Measurements from ENCODE around the gene SPATA32.

Gene SPATA32, protein sequence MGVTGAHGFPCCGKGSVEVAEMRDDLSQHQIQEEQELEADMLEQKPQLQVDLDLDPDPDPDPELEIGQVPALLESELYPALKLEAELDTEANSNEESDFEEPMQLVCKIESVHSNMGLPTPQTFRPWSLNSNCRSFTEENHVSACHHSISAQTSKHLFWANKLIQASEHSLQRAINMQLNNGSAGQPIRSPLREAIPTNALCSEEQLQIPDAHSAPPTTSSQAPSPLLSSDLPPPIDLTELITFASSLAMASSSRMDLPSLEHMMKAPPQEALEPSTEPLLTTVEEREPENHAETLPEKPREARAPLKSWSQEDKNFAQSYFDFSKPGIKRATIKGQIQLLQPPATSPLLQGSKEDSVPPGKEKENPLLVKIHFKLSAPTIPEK

DNA sequence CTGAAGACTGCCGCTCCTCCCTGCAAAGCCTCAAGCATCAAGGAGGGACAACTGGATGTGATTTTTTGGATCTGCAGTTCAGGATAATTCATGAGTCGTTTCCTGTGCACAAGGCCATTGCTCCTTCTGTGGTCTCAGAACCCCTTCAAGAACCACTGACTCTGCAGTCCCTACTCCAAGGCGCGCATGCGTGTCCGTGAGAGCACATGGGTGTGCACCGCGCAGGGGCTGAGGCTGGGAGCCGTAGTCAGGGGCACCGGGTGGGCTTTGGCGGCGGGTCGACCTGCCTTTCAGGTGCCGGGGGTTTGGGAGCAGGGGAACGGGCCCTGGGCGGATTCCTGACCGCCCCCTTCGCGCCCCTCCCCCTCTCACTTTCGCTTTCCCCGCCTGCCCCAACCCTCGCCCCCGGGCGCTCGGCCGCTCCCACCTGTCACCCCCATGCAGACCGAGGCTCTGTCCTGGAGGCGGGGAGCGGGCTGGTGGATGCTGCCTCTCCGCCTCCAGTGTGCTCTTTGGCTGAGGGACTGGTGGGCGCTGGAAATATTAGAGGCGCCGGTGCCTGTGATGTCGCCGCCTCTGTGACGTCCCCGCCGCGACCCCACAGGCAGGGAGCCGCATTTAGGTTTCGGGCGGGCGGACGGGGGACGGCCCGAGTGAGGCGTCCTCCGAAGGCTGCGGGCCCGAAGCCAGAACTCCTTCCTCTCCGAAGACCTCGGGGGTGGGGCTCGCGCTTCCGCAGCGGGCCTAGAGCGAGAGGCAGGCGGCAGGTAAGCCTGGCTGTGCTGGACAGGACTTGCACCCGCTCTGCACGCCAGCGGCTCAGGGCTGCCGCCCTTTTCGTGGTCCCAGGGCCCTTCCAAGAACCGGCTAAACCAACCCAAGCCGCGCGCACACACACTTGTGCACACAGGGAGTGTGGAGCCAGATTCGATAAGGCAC lies at the start of gene SPATA32:
Gene SPATA32 (minus strand): TSS at position 518 of the 939 bp plus-strand sequence. CDS start 78 bp downstream, at position 440.
- no peak for DNase-seq (ENCODE audit: low read depth)
- in situ Hi-C loops (cut with HindIII; ENCODE audit: low sequenced_read_pairs), result no loop called here
- no peak for TF ChIP-seq CTCF (IDR thresholded peaks at IDR 0.05; ENCODE audit: low read depth, low read length, missing control alignments)
- H3K4me3 ChIP-seq (ENCODE audit: low read depth, low read length), result no peak within 1 kb of the TSS

- in situ Hi-C loops (cut with HindIII; ENCODE audit: low sequenced_read_pairs), result loop anchor here (5.0 kb wide), 1 partner anchor 56 kb away; no protein-coding TSS in a partner anchor
Observed at GRCh38 chr17:45311401-45311759, 49.5 kb upstream of the SPATA32 start.

GRCh38 chr17:45310380-45311324 lies 48.8 kb upstream of the SPATA32 start:
- in situ Hi-C loops (cut with HindIII; ENCODE audit: low sequenced_read_pairs), result loop anchor here (5.0 kb wide), 1 partner anchor 57 kb away; no protein-coding TSS in a partner anchor
- no peak overlapping the region for H3K4me3 ChIP-seq (ENCODE audit: low read depth, low read length)
- DNase-seq (ENCODE audit: low read depth), result no peak
- TF ChIP-seq CTCF (IDR thresholded peaks at IDR 0.05; ENCODE audit: low read depth, low read length, missing control alignments), result no peak

More at GRCh38 chr17:45311401-45311759, 49.5 kb upstream of the SPATA32 start:
- DNase-seq (ENCODE audit: low read depth), result no peak
- peak overlapping the region; percentile 96 for H3K4me3 ChIP-seq (ENCODE audit: low read depth, low read length)
- no peak for TF ChIP-seq CTCF (IDR thresholded peaks at IDR 0.05; ENCODE audit: low read depth, low read length, missing control alignments)

- DNase-seq (ENCODE audit: low read depth), result no peak
- TF ChIP-seq CTCF (IDR thresholded peaks at IDR 0.05; ENCODE audit: low read depth, low read length, missing control alignments), result no peak
- in situ Hi-C loops (cut with HindIII; ENCODE audit: low sequenced_read_pairs), result no loop called here
- no peak overlapping the region for H3K4me3 ChIP-seq (ENCODE audit: low read depth, low read length)
Observed at GRCh38 chr17:45309400-45309799, 47.5 kb upstream of the SPATA32 start.

DNA sequence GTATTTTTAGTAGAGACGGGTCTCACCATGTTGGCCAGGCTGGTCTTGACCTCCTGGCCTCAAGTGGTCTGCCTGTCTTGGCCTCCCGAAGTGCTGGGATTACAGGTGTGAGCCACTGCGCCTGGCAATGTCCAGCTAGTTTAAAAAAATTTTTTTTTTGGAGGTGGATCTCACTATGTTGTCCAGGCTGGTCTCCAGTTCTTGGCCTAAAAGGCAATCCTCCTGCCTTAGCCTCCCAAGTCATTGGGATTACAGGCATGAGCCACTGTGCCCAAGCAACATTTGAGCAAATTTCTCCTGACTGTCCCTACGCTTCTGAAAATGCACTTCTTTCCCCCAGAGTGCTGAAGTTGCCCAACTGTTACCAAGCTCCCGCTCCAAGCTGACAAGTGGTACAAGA lies 46.9 kb upstream of the SPATA32 start:
- TF ChIP-seq CTCF (IDR thresholded peaks at IDR 0.05; ENCODE audit: low read depth, low read length, missing control alignments), result no peak
- no peak overlapping the region for H3K4me3 ChIP-seq (ENCODE audit: low read depth, low read length)
- in situ Hi-C loops (cut with HindIII; ENCODE audit: low sequenced_read_pairs), result no loop called here
- DNase-seq (ENCODE audit: low read depth), result no peak
